ENCODE data around the gene POU2AF3. TPM values are rescaled to one million over a fixed set of nuclear protein-coding genes. Genes with fewer than 3 reads are reported as not detected.

POU2AF3 gene
- total and polyA plus RNA-seq, 2 of the 4 experiments (the other 2 are of a cell fraction), result 0.17 TPM; not detected in 1

GRCh38 chr11:111355101-111355500 is 56.8 kb downstream of the POU2AF3 start:
- Histone ChIP-seq H3K27me3 (ENCODE audit: control insufficient read depth, insufficient read depth, low read length) (peaks cover 33% of the 10 kb centered on the region), H2BK15ac (ENCODE audit: low read depth, low read length) (no peak overlapping the region), H4K8ac (ENCODE audit: low read depth in 2 of 2, low read length in 2 of 2) (no peak overlapping the region), H4K20me1 (ENCODE audit: insufficient read depth, low read length) (no peaks in the 10 kb centered on the region), H2AK5ac (ENCODE audit: low read depth, low read length) (no peak overlapping the region), H3K23ac (ENCODE audit: low read depth, low read length) (no peak overlapping the region), H2BK120ac (ENCODE audit: low read depth, low read length) (no peak overlapping the region), H2AK9ac (replicated peaks; ENCODE audit: low read depth, low read length, poor library complexity) (no peak overlapping the region), H4K91ac (ENCODE audit: insufficient read depth, low read depth, low read length) (no peak overlapping the region), H3K9ac (ENCODE audit: low read depth, low read length) (no peak overlapping the region), H3K4me3 (ENCODE audit: insufficient read depth, low read depth, low read length) (no peak overlapping the region), H3K56ac (ENCODE audit: extremely low read depth, insufficient read depth, low read length) (no peak overlapping the region), H3K9me3 (ENCODE audit: control insufficient read depth, insufficient read depth, low read length) (no peaks in the 10 kb centered on the region), H4K5ac (ENCODE audit: low read depth, low read length) (no peak overlapping the region), H2AFZ (replicated peaks; ENCODE audit: low read length, poor library complexity) (no peak overlapping the region), H2BK20ac (ENCODE audit: low read depth, low read length) (no peak overlapping the region), H3K18ac (ENCODE audit: low read depth, low read length) (no peak overlapping the region), H3K36me3 (ENCODE audit: control insufficient read depth, insufficient read depth, low read length) (no peaks in the 10 kb centered on the region), H3K4me2 (ENCODE audit: low read depth, low read length) (no peak overlapping the region), H3K27ac (ENCODE audit: insufficient read depth, low read length) (no peak overlapping the region), H3K14ac (replicated peaks; ENCODE audit: low read depth, low read length) (no peak overlapping the region), H3K4me1 (ENCODE audit: control insufficient read depth, insufficient read depth, low read length) (no peaks in the 10 kb centered on the region), H3K9me1 (ENCODE audit: insufficient read depth, low read length) (no peaks in the 10 kb centered on the region; the same call in 1 of the 2 replicates), H3K4ac (ENCODE audit: low read depth, low read length) (no peak overlapping the region), H2BK5ac (ENCODE audit: low read depth, low read length, poor library complexity, severe bottlenecking) (no peak overlapping the region), H3K79me1 (ENCODE audit: low read depth in 1 of 2, low read length in 2 of 2) (no peaks in the 10 kb centered on the region)
- ChIA-PET CTCF (no interaction called here), POLR2A (ENCODE audit: unreplicated experiment) (no interaction called here)
- intact Hi-C loops (cut with micrococcal nuclease), result no loop called here
- no peak for DNase-seq
- TF ChIP-seq CEBPB (IDR thresholded peaks at IDR 0.05; ENCODE audit: low read depth, low read length) (no peak), RCOR1 (IDR thresholded peaks at IDR 0.05; ENCODE audit: insufficient replicate concordance, low read length) (no peak), RFX5 (IDR thresholded peaks at IDR 0.05; ENCODE audit: low read depth, low read length) (no peak), MAFK (IDR thresholded peaks at IDR 0.05; ENCODE audit: low read depth, low read length) (no peak), USF2 (IDR thresholded peaks at IDR 0.05; ENCODE audit: low read depth, low read length) (no peak), CHD1 (IDR thresholded peaks at IDR 0.05; ENCODE audit: low read depth, low read length) (no peak), RAD21 (IDR thresholded peaks at IDR 0.05; ENCODE audit: low read length) (no peak), BHLHE40 (IDR thresholded peaks at IDR 0.05; ENCODE audit: low read depth, low read length) (no peak), MAZ (IDR thresholded peaks at IDR 0.05; ENCODE audit: borderline replicate concordance, low read depth, low read length) (no peak), ELK1 (IDR thresholded peaks at IDR 0.05; ENCODE audit: borderline replicate concordance, low read depth, low read length) (no peak)
- TF ChIP-seq, protein P1, sequence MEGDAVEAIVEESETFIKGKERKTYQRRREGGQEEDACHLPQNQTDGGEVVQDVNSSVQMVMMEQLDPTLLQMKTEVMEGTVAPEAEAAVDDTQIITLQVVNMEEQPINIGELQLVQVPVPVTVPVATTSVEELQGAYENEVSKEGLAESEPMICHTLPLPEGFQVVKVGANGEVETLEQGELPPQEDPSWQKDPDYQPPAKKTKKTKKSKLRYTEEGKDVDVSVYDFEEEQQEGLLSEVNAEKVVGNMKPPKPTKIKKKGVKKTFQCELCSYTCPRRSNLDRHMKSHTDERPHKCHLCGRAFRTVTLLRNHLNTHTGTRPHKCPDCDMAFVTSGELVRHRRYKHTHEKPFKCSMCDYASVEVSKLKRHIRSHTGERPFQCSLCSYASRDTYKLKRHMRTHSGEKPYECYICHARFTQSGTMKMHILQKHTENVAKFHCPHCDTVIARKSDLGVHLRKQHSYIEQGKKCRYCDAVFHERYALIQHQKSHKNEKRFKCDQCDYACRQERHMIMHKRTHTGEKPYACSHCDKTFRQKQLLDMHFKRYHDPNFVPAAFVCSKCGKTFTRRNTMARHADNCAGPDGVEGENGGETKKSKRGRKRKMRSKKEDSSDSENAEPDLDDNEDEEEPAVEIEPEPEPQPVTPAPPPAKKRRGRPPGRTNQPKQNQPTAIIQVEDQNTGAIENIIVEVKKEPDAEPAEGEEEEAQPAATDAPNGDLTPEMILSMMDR (conservative IDR thresholded peaks at IDR 0.05; ENCODE audit: low read depth, low read length), result no peak
- 60% methylated on average over 1 of the region's 5 CpGs; no CpG with 5 or more reads in 1 of the 2 experiments for whole genome bisulfite sequencing, 2 experiments (ENCODE audit: extremely low coverage in 2 of 2, insufficient read length in 1 of 2)
- BruUV-seq (replicated peaks), result no TSS peak
- dilution Hi-C loops (cut with HindIII; ENCODE audit: low sequenced_read_pairs, unreplicated experiment), result no loop called here
- in situ Hi-C loops (cut with MboI; ENCODE audit: low sequenced_read_pairs), result no loop called here
- ATAC-seq (ENCODE audit: low read depth), result no peak

Measured in IMR-90 (cell line).